DMS53 treated with DMSO at 0.1 percent for 48 hours (cell line): ENCODE results near the gene OR7A17.

ENCODE experiments used
- DNase-seq: peaks from one replicate; lab custom pipeline; 2025; ENCODE audit not compliant: unreplicated experiment; lab: John Stamatoyannopoulos, UW

OR7A17 gene

GRCh38 chr19:14886032-14886431, at the start of gene OR7A17:
Gene OR7A17 (minus strand): TSS chr19:14886132. CDS start chr19:14881355, 4,777 bp downstream.
- no peak for DNase-seq

- no peak for DNase-seq
Observed at GRCh38 chr19:14933506-14933905, 47.6 kb upstream of the OR7A17 start.

GRCh38 chr19:14916848-14917247, 30.9 kb upstream of the OR7A17 start:
- no peak for DNase-seq

- no peak for DNase-seq
Observed at GRCh38 chr19:14915116-14915515, 29.2 kb upstream of the OR7A17 start.

- DNase-seq, result no peak
Observed at GRCh38 chr19:14906711-14907110, 20.8 kb upstream of the OR7A17 start.

- no peak for DNase-seq
Observed at GRCh38 chr19:14901675-14902260, 15.8 kb upstream of the OR7A17 start.

GRCh38 chr19:14890643-14891379, 4.9 kb upstream of the OR7A17 start:
- no peak for DNase-seq

GRCh38 chr19:14889994-14890642, 4.2 kb upstream of the OR7A17 start:
- DNase-seq, result no peak

- no peak for DNase-seq
Observed at GRCh38 chr19:14871619-14872230, 14.2 kb downstream of the OR7A17 start.

- DNase-seq, result no peak
Observed at GRCh38 chr19:14868497-14868896, 17.4 kb downstream of the OR7A17 start.

- no peak for DNase-seq
Observed at GRCh38 chr19:14848822-14849221, 37.1 kb downstream of the OR7A17 start, which contains the start of gene OR7A10. Gene OR7A10 (minus strand): TSS chr19:14848922. CDS start chr19:14841877, 7,045 bp downstream.

- no peak for DNase-seq
Observed at GRCh38 chr19:14843578-14843977, 42.4 kb downstream of the OR7A17 start.

- no peak for DNase-seq
Observed at GRCh38 chr19:14843169-14843568, 42.8 kb downstream of the OR7A17 start.

GRCh38 chr19:14840206-14840605, 45.7 kb downstream of the OR7A17 start:
- peak; percentile 1 for DNase-seq

- no peak for DNase-seq
Observed at GRCh38 chr19:14837391-14837790, 48.5 kb downstream of the OR7A17 start.

- DNase-seq, result no peak
Observed at GRCh38 chr19:14835011-14835410, 50.9 kb downstream of the OR7A17 start, which contains the start of the genes OR7A5 and OR7C1. Gene OR7A5 (minus strand): TSS chr19:14835185. CDS start chr19:14828241, 6,944 bp downstream. Gene OR7C1 (minus strand): TSS chr19:14835185. CDS start chr19:14800136, 35,049 bp downstream.

GRCh38 chr19:14830702-14831101, 55.2 kb downstream of the OR7A17 start:
- no peak for DNase-seq
